GM12801 (cell line): ENCODE results near the gene PYROXD2.

Experiments used
- CTCF ChIP-seq: IDR thresholded peaks from one replicate; pipeline ENCODE4 v1.5.1; 2011; ENCODE audit warnings: control low read depth; ENCODE audit not compliant: insufficient read length; ENCODE audit errors: extremely low read depth

Gene PYROXD2

GRCh38 chr10:98410759-98411158, 4.2 kb downstream of the PYROXD2 start:
- no peak for TF ChIP-seq CTCF

GRCh38 chr10:98410135-98410743, 4.7 kb downstream of the PYROXD2 start:
- TF ChIP-seq CTCF, result no peak

GRCh38 chr10:98408799-98409198, 6.2 kb downstream of the PYROXD2 start:
- no peak for TF ChIP-seq CTCF

- TF ChIP-seq CTCF, result no peak
These were observed 7.2 kb downstream of the PYROXD2 start for GRCh38 chr10:98407744-98408241.

DNA sequence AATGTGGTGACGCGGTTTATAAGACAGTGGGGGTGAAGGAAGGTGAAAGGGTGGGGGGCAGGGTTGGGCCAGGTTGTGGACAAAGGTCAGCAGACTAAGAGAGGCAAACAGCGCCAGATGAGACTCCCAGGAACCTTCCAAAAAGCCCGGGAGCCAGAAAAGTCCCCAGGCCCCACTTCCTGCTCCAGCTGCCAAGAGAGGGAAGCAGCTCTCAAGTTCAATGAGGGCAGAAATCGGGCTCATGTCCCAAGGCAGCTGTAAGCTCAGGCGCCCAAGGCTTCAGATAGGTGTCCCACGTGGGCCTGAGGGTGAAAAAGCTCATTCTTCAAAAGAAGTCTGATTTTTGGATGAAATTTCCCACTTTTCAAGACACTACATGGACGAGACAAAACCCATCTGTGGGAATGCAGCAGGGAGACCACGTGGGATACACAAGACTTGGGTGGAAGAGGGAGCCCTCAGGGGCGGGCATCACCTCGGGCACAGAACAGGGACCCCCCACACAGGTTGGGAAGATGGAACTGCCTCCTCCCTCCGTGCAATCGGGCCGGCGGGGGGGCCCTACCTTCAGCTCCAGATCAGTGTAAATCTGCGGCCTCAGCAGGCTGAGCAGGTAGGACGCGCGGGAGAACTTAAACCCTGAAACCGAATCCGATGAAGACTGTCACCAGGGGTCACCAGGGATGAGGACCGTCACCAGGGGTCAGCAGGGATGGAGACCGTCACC, 7.8 kb downstream of the PYROXD2 start:
- no peak for TF ChIP-seq CTCF

DNA sequence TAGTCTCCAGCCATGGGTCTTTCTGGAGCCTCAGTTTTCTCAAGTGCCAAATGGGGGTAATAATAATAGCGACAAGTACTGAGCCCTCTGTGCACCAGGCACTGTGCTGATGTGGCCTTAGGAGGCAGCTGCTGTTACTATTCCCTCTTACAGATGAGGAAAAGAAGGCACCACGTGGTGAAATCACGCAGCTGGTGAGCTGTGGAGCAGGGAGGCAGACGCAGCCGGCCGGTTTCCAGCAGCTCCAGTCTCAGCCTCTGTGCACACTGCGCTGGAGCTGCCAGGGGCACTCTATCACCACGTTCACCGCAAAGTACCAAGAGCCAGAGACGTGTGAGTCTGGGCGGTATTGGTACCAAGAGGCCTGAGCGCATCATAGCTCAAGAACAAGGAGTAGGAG, 9.6 kb downstream of the PYROXD2 start:
- TF ChIP-seq CTCF, result no peak

- no peak for TF ChIP-seq CTCF
These were observed 10.2 kb downstream of the PYROXD2 start for GRCh38 chr10:98404571-98405359.
